Caco-2 (cell line): Measurements from ENCODE around the gene NDUFS2. TPM values are rescaled to one million over a fixed set of nuclear protein-coding genes. Genes with fewer than 3 reads are reported as not detected.
"Not testable (repeated sequence)": the region's sequence is repeated elsewhere in the genome, so short reads cannot be mapped to it uniquely, and the experiment has no call there.

Experiments used
- BruUV-seq: library from RNA; stranded (reverse); fragments of 400-500 nt; replicated peaks from 2 replicates; lab custom pipeline; 2021; lab: Mats Ljungman, UMichigan
- CTCF ChIA-PET: fragments of 300-600 bp; sonication (Branson Sonifier 250); formaldehyde crosslinking; loops from one replicate; lab custom pipeline; 2022; ENCODE audit warnings: antibody characterized with exemption; lab: Charles Lee
- POLR2A ChIA-PET: fragments of 300-600 bp; sonication (Branson Sonifier 250); formaldehyde crosslinking; loops from one replicate; lab custom pipeline; 2022; ENCODE audit warnings: antibody characterized with exemption; lab: Charles Lee
- DNase-seq, 2 experiments: peaks; one replicate each; pipeline versions ENCODE4 v3.0.0 to v3.0.0-alpha.2; 2020 to 2022
- H3K27me3 ChIP-seq: replicated peaks from 2 replicates; pipeline ENCODE4 v1.6.0; 2011; ENCODE audit warnings: low read length; ENCODE audit not compliant: control insufficient read depth, insufficient read depth
- H3K36me3 ChIP-seq: 2 replicates; pipeline ENCODE4 v1.5.1; 2011; ENCODE audit warnings: low read length; ENCODE audit not compliant: control insufficient read depth, insufficient read depth
- H3K4me1 ChIP-seq: fragments of 250-450 bp; sonication (Bioruptor Pico); 2 replicates; pipeline ENCODE4 v1.5.1; 2020; ENCODE audit warnings: mild to moderate bottlenecking
- H3K4me3 ChIP-seq: 2 replicates; pipeline ENCODE4 v1.5.1; 2011; ENCODE audit warnings: low read depth, mild to moderate bottlenecking, control low read depth, low read length
- H3K9me3 ChIP-seq: fragments of 250-450 bp; sonication (Bioruptor Pico); 2 replicates; pipeline ENCODE4 v1.5.1; 2020; ENCODE audit warnings: mild to moderate bottlenecking, moderate library complexity
- H3K27ac Mint-ChIP-seq: one replicate; pipeline ENCODE4 v1.8.0; 2022; ENCODE audit warnings: mixed read lengths; ENCODE audit not compliant: unreplicated experiment
- H3K27me3 Mint-ChIP-seq: one replicate; pipeline ENCODE4 v1.8.0; 2022; ENCODE audit warnings: mixed read lengths; ENCODE audit not compliant: insufficient read depth, unreplicated experiment
- H3K36me3 Mint-ChIP-seq: one replicate; pipeline ENCODE4 v1.8.0; 2022; ENCODE audit warnings: mild to moderate bottlenecking, mixed read lengths; ENCODE audit not compliant: insufficient read depth, unreplicated experiment
- H3K4me1 Mint-ChIP-seq: one replicate; pipeline ENCODE4 v1.8.0; 2022; ENCODE audit warnings: low read depth, mixed read lengths; ENCODE audit not compliant: unreplicated experiment
- H3K4me3 Mint-ChIP-seq: one replicate; pipeline ENCODE4 v1.8.0; 2022; ENCODE audit warnings: mild to moderate bottlenecking, moderate library complexity, mixed read lengths; ENCODE audit not compliant: unreplicated experiment
- H3K9me3 Mint-ChIP-seq: one replicate; pipeline ENCODE4 v1.8.0; 2022; ENCODE audit warnings: mixed read lengths; ENCODE audit not compliant: unreplicated experiment
- intact Hi-C: fragments of 100-400 bp; cut with micrococcal nuclease; formaldehyde crosslinking; loops from one replicate; pipeline ENCODE4 v1.10.0; 2022; ENCODE audit not compliant: unreplicated experiment
- total RNA-seq: library from RNA; stranded (reverse); gene quantifications from 2 replicates; pipeline ENCODE4 v1.2.3, GENCODE V29; 2022
- TF ChIP-seq, protein P1 (sequence below), 2 experiments: fragments of 200-600 bp in 1 of 2; IDR thresholded peaks; 1 replicate in 1 of 2; 2 replicates in 1 of 2; pipeline versions ENCODE4 v1.5.1 to v1.8.0; 2011 to 2022; ENCODE audit warnings: antibody characterized with exemption in 1 of 2, control low read depth in 1 of 2, inconsistent platforms in 1 of 2, low read depth in 1 of 2, low read length in 1 of 2, mild to moderate bottlenecking in 1 of 2, moderate library complexity in 1 of 2; ENCODE audit not compliant: insufficient read depth in 1 of 2, severe bottlenecking in 1 of 2, unreplicated experiment in 1 of 2

The NDUFS2 gene
- total RNA-seq, 1 experiment from 2014 or later = 115 TPM

DNA sequence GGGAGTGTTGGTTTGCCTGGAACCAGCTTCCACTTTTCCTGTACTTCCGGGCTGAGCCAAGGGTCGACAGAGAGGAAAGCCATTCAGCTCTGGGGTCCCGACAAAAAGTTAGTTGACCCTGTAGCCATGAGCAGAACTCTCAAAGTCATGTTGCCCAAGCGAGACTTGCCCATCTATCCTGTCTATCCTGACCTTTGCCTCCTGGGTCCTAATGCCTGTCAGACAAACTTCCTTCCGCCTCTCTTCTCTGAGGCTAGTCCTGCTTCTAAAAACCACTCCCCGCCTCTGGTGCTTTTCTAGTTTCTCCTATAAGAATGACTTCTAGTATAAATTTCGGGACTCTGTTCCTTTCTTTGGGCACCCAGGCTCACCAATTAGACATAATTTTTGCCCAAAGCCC is 48.7 kb downstream of the NDUFS2 start:
- ChIA-PET POLR2A (no interaction called here), CTCF (no interaction called here)
- TF ChIP-seq, protein P1, sequence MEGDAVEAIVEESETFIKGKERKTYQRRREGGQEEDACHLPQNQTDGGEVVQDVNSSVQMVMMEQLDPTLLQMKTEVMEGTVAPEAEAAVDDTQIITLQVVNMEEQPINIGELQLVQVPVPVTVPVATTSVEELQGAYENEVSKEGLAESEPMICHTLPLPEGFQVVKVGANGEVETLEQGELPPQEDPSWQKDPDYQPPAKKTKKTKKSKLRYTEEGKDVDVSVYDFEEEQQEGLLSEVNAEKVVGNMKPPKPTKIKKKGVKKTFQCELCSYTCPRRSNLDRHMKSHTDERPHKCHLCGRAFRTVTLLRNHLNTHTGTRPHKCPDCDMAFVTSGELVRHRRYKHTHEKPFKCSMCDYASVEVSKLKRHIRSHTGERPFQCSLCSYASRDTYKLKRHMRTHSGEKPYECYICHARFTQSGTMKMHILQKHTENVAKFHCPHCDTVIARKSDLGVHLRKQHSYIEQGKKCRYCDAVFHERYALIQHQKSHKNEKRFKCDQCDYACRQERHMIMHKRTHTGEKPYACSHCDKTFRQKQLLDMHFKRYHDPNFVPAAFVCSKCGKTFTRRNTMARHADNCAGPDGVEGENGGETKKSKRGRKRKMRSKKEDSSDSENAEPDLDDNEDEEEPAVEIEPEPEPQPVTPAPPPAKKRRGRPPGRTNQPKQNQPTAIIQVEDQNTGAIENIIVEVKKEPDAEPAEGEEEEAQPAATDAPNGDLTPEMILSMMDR (IDR thresholded peaks at IDR 0.05; ENCODE audit: insufficient read depth in 1 of 2, low read depth in 1 of 2, low read length in 1 of 2, severe bottlenecking in 1 of 2, unreplicated experiment in 1 of 2) = no peak
- Histone ChIP-seq H3K4me1 (no peaks in the 10 kb centered on the region), H3K36me3 (no peaks in the 10 kb centered on the region), H3K9me3 (no peaks in the 10 kb centered on the region), H3K27me3 (no peaks in the 10 kb centered on the region), H3K4me3 (no peak overlapping the region)
- Mint-ChIP-seq H3K27me3 (no peaks in the 10 kb centered on the region), H3K4me3 (no peak overlapping the region), H3K9me3 (peaks cover 7% of the 10 kb centered on the region), H3K27ac (no peak overlapping the region), H3K4me1 (peaks cover 5% of the 10 kb centered on the region), H3K36me3 (no peaks in the 10 kb centered on the region)
- intact Hi-C loops = no loop called here
- no TSS peak for BruUV-seq
- no peak for DNase-seq

DNA sequence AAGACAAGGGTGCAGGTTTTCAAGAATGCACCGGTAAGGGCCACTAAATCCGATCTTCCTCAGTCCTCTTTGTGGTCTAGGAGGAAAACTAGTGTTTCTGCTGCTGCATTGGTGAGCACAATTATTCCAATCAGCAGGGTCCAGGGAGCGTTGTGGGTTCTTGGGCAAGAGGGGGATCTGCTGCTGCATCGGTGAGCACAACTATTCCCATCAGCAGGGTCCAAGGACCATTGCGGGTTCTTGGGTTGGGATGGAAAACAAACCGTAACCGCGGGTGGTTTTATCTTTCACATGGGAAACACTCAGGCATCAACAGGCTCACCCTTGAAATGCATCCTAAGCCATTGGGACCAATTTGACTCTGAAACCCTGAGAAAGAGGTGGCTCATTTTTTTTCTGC is 49.4 kb downstream of the NDUFS2 start:
- peaks cover 2% of the 10 kb centered on the region for H3K9me3 ChIP-seq
- Mint-ChIP-seq H3K36me3 (no peaks in the 10 kb centered on the region), H3K4me1 (peaks cover 8% of the 10 kb centered on the region), H3K9me3 (peaks cover 11% of the 10 kb centered on the region), H3K27ac (no peak overlapping the region), H3K4me3 (no peak overlapping the region), H3K27me3 (no peaks in the 10 kb centered on the region)
- H3K4me1 ChIP-seq = no peaks in the 10 kb centered on the region
- POLR2A ChIA-PET = no interaction called here
- H3K4me3 ChIP-seq = no peak overlapping the region
- BruUV-seq = no TSS peak
- no peak for DNase-seq
- H3K36me3 ChIP-seq = no peaks in the 10 kb centered on the region
- CTCF ChIA-PET = no interaction called here
- TF ChIP-seq, protein P1 (IDR thresholded peaks at IDR 0.05; ENCODE audit: insufficient read depth in 1 of 2, low read depth in 1 of 2, low read length in 1 of 2, severe bottlenecking in 1 of 2, unreplicated experiment in 1 of 2) = no peak
- intact Hi-C loops = no loop called here
- no peaks in the 10 kb centered on the region for H3K27me3 ChIP-seq

DNA sequence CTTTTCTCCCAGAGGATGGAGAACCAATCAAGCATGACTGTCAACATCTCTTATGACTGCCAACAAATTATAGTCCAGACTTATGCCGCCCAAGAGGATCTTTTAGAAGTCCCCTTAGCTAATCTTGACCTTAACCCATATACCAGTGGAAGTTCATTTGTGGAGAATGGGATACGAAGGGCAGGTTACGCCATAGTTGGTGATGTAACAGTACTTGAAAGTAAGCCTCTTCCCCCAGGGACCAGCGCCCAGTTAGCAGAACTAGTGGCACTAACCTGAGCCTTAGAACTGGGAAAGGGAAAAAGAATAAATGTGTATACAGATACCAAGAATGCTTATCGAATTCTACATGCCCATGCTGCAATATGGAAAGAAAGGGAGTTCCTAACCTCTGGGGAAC is 53.1 kb downstream of the NDUFS2 start:
- H3K9me3 Mint-ChIP-seq = peaks cover 22% of the 10 kb centered on the region
- H3K27me3 Mint-ChIP-seq, H3K4me3 ChIP-seq, H3K36me3 ChIP-seq, H3K4me1 ChIP-seq, H3K4me3 Mint-ChIP-seq, POLR2A ChIA-PET, H3K4me1 Mint-ChIP-seq, BruUV-seq, DNase-seq, H3K36me3 Mint-ChIP-seq, H3K27me3 ChIP-seq, intact Hi-C loops, H3K27ac Mint-ChIP-seq, CTCF ChIA-PET: not testable (repeated sequence)
- peaks cover 14% of the 10 kb centered on the region for H3K9me3 ChIP-seq

DNA sequence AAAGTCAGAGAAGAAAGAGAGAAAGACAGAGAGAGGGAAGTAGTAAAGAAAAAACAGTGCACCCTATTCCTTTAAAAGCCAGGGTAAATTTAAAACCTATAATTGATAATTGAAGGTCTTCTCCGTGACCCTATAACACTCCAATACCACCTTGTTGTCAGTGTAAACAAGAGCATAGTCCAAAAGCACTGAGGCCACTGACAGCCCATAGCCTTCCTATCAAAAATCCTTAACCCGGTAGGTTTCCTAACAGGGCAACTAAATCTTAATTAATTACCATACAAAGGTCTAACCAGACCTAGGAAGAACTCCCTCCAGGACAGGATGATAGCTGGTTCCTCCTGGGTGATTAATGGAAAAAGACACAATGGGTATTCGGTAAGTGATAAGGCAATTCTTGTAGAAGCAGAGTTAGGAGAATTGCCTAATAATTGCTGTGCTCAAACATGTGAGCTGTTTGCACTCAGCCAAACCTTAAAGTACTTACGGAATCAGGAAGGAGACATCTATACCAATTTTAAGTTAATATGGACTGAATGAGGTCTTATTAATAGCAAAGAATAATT is 53.9 kb downstream of the NDUFS2 start:
- H3K27ac Mint-ChIP-seq, POLR2A ChIA-PET, intact Hi-C loops: not testable (repeated sequence)

DNA sequence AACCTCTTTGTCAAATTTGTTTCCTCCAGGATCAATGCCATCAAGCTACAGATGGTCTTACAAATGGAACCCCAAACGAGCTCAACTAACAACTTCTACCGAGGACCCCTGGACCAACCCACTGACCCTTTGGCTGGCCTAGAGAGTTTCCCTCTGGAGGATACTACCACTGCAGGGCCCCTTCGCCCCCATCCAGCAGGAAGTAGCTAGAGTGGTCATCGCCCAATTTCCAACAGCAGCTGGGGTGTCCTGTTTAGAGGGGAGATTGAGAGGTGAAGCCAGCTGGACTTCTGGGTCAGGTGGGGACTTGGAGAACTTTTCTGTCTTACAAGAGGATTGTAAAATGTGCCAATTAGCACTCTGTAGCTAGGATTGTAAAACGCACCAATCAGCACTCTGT is 54.9 kb downstream of the NDUFS2 start:
- H3K4me1 Mint-ChIP-seq = peaks cover 24% of the 10 kb centered on the region
- intact Hi-C loops, H3K27me3 Mint-ChIP-seq, POLR2A ChIA-PET, H3K4me3 ChIP-seq, BruUV-seq, CTCF ChIA-PET, H3K4me3 Mint-ChIP-seq, H3K27ac Mint-ChIP-seq, H3K27me3 ChIP-seq, H3K36me3 ChIP-seq, DNase-seq: not testable (repeated sequence)
- Histone ChIP-seq H3K4me1 (peaks cover 13% of the 10 kb centered on the region; the same call in 1 of the 2 replicates), H3K9me3 (peaks cover 14% of the 10 kb centered on the region)
- H3K9me3 Mint-ChIP-seq = peaks cover 22% of the 10 kb centered on the region
- peaks cover 12% of the 10 kb centered on the region for H3K36me3 Mint-ChIP-seq

More for the DNA sequence above, 53.9 kb downstream of the NDUFS2 start:
- DNase-seq, H3K4me3 ChIP-seq, H3K27me3 ChIP-seq, H3K4me1 ChIP-seq, H3K36me3 ChIP-seq, H3K4me3 Mint-ChIP-seq, H3K27me3 Mint-ChIP-seq, BruUV-seq: not testable (repeated sequence)
- H3K4me1 Mint-ChIP-seq = peaks cover 16% of the 10 kb centered on the region
- CTCF ChIA-PET = interaction anchor here (1.0 kb wide), 1 partner anchor 29 kb away, joined by 3 read pairs; no protein-coding TSS in a partner anchor
- peaks cover 22% of the 10 kb centered on the region for H3K9me3 Mint-ChIP-seq
- peaks cover 12% of the 10 kb centered on the region for H3K36me3 Mint-ChIP-seq
- peaks cover 14% of the 10 kb centered on the region for H3K9me3 ChIP-seq
